Measurements from ENCODE around the gene MAML2.

The MAML2 gene

GRCh38 chr11:96123301-96123700 is 219.7 kb downstream of the MAML2 start:
- no peak overlapping the region for H3K4me3 ChIP-seq (ENCODE audit: low read depth, low read length)
- DNase-seq (ENCODE audit: low read depth), result no peak
- no peak for TF ChIP-seq CTCF (IDR thresholded peaks at IDR 0.05; ENCODE audit: low read depth, low read length, missing control alignments)

- TF ChIP-seq CTCF (IDR thresholded peaks at IDR 0.05; ENCODE audit: low read depth, low read length, missing control alignments), result no peak
- H3K4me3 ChIP-seq (ENCODE audit: low read depth, low read length), result no peak overlapping the region
- no peak for DNase-seq (ENCODE audit: low read depth)
Observed at GRCh38 chr11:96122601-96123074, 220.4 kb downstream of the MAML2 start.

- DNase-seq (ENCODE audit: low read depth), result no peak
- no peak overlapping the region for H3K4me3 ChIP-seq (ENCODE audit: low read depth, low read length)
- TF ChIP-seq CTCF (IDR thresholded peaks at IDR 0.05; ENCODE audit: low read depth, low read length, missing control alignments), result no peak
Observed at GRCh38 chr11:96119211-96119610, 223.8 kb downstream of the MAML2 start.

- TF ChIP-seq CTCF (IDR thresholded peaks at IDR 0.05; ENCODE audit: low read depth, low read length, missing control alignments), result no peak
- H3K4me3 ChIP-seq (ENCODE audit: low read depth, low read length), result no peak overlapping the region
Observed at GRCh38 chr11:96116376-96116775, 226.6 kb downstream of the MAML2 start.

GRCh38 chr11:96114178-96115064 is 228.6 kb downstream of the MAML2 start:
- no peak for DNase-seq (ENCODE audit: low read depth)
- H3K4me3 ChIP-seq (ENCODE audit: low read depth, low read length), result no peak overlapping the region
- no peak for TF ChIP-seq CTCF (IDR thresholded peaks at IDR 0.05; ENCODE audit: low read depth, low read length, missing control alignments)

More at GRCh38 chr11:96116376-96116775, 226.6 kb downstream of the MAML2 start:
- DNase-seq (ENCODE audit: low read depth), result no peak

- H3K4me3 ChIP-seq (ENCODE audit: low read depth, low read length), result no peak overlapping the region
- no peak for TF ChIP-seq CTCF (IDR thresholded peaks at IDR 0.05; ENCODE audit: low read depth, low read length, missing control alignments)
- no peak for DNase-seq (ENCODE audit: low read depth)
Observed at GRCh38 chr11:96113193-96113681, 229.8 kb downstream of the MAML2 start.

Data from GM12864 (cell line).